HG02943 (cell line): ENCODE data around the gene DCST2.
A peak's percentile ranks its signal among the peaks of the same experiment; 100 is the strongest.
"Not testable (repeated sequence)": the region's sequence is repeated elsewhere in the genome, so short reads cannot be mapped to it uniquely, and the experiment has no call there.

Experiments
- ATAC-seq: cut with Tn5 transposase; IDR thresholded peaks from one replicate; pipeline ENCODE4 v1.9.1; 2021; ENCODE audit warnings: mild to moderate bottlenecking, low read depth, moderate library complexity; ENCODE audit not compliant: unreplicated experiment

The DCST2 gene

GRCh38 chr1:154987326-154987725 lies 46.3 kb downstream of the DCST2 start:
- ATAC-seq = no peak

DNA sequence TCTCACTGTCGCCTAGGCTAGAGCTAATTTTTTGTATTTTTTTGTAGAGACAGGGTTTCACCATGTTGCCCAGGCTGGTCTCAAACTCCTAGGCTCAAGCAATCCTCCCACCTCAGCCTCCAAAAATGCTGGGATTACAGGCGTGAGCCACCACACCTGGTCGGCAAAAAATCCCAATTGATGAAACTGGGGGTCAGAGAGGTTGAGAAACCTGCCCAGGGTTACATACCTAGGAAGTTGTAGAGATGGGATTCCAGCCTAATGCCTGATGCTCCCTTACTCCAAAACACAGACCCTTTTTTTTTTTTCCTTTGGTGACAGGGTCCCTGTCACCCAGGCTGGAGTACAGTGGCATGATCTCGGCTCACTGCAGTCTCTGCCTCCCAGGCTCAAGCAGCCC lies 46.8 kb downstream of the DCST2 start:
- ATAC-seq = not testable (repeated sequence)

DNA sequence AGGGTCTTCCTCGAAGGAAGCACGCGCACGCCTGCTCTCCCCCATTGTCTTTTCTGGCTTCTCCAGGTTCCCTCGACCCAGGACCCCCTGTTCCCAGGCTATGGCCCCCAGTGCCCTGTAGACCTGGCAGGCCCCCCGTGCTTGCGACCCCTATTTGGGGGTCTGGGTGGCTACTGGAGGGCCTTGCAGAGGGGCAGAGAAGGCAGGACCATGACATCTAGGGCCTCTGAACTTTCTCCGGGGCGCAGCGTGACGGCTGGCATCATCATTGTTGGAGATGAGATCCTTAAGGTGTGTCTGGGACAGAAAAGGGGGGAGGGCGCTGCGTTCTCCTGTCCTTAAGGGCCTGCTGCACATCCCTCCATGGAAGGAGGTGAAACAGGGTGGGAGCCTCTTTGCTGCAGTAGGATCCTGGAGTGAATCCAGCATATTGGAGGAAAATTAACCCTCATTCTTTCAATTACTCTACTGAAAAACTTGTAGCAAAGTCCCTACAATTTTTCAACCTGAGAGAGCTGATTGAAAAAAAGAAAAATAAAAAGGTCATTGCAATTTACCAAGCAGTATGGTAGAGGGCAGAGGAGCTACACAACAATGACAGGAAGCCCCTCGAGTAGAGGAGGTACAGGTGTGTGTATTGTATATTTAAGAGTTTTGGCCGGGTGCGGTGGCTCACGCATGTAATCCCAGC lies 49.7 kb downstream of the DCST2 start:
- no peak for ATAC-seq

GRCh38 chr1:154982897-154983648 lies 50.5 kb downstream of the DCST2 start, which contains the start of gene FLAD1:
FLAD1 (plus strand) TSS chr1:154983344; CDS start chr1:154983695, 351 bp downstream.
- peak; percentile 97 for ATAC-seq

DNA sequence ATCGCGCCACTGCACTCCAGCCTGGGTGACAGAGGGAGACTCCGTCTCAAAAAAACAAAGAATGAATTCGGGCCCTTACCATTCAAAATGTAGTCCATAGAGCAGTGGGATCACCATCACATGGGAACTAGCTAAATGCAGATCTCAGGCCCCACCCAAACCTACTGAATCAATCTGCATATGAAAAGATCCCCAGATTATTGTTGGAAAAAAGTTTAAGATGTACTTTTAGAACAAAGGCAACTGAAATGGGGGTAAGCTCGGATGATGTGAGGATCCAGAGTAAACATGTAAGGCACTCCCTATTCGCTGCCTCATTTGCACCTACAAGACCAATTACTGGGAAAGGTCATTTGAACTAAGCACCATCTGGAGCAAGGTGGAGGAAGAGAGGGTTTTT lies 51.2 kb downstream of the DCST2 start:
- ATAC-seq = no peak

DNA sequence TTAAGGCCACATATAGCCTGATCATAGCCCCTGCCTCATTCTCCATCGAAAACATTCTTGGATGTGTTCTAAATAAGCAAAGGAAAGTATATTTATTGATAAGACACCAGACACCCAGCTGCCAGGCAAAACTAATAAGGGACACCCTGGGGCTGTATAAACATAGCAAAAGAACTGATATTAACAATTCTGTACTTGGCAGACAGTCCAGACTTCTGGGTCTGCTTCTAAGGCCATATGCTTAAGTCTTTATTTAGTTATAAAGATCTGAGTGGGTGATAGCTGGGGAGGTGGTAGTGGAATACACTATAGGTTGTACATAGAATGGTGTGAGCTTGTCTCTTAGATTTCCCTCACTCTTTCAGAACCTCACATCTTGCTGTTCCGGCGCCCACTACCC lies 55.2 kb downstream of the DCST2 start:
- ATAC-seq = no peak

- ATAC-seq = not testable (repeated sequence)
These were observed 55.8 kb downstream of the DCST2 start for GRCh38 chr1:154977762-154978161.

DNA sequence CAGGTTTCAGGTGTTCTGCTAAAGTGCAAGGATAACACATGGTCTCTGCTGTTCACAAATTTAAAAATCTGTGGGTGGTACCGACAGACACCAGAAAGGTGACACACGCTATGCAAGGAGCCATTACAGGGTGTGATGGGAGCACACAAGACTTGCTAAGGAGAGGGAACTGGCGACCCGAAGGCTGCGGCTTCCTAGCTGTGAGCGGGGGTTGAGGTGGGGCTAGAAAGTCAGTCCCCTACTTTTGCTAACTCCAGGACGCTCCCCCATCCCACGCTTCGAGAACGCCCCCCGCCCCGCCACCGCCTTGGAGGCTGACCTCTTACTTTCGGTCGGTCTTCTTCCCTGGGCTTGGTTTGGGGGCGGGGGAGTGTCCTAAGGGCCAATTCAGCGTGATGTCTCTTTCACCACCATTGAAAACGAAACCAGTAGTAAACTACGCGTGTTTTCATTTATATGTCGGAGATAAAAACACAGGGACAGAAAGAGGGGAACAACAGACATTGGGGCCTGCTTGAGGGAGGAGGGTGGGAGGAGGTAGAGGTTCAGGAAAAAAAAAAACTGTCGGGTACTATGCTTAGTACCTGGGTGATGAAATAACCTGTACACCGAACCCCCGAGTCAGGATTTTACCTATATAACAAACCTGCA lies 58.0 kb downstream of the DCST2 start:
- no peak for ATAC-seq

DNA sequence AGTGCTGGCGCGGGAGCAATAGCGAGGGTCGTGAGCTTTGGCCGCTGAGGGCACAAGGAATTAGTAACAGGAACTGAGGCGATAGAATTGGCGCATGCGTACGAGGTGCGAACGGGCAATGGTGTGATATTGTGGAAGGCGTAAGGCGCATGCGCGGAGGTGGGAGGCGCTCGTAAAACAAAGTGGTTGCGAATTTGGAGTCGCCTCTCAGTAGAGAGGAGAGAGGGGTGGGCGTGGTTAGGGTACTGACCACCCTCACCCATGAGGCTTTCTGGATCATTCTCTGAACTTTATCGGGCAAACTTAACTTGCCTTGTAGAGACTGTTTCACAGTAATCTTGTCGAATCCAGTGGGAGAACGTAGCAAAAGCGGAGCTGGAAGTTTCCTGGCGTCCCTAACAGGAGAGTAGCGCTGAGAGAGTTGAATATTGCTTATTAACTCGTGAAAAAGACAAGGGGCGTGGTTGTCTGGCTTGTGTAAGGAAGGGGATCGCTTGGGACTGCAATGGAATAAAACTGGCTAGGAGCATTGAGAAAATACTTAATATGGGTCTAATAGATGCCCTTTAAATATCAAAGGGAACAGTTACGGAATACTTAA lies 58.7 kb downstream of the DCST2 start:
- peak; percentile 52 for ATAC-seq

DNA sequence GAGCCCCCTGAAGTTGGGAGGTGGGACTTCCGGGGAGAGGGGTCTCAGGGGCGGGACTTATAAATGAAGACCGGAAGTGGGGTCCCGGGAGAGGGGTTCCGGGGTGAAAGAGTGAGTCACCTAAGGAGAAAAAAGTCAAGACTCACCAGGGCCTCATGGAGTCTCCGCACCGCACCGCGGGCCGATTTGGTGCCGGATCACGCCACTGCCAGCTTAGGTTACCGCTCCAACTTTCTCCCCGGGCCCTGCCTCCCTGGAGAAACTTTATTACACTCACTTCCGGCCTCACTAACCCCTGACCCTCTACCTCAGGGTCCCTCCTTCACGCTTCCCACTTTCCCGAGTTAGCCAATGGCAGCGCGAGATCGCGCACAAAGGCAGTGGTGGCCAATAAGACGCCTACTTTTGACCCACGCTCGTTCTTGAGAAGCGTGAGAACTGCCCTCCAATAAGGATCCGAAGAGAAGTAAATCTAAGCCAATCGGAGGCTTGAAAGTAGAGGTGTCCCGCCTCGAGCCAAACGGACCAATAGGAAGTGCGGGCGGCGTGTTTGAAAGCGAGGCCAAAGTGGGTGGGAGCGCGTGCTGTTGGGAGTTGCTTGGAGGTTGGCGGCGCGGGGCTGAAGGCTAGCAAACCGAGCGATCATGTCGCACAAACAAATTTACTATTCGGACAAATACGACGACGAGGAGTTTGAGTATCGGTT lies 59.3 kb downstream of the DCST2 start, which contains the start of gene CKS1B:
Gene CKS1B (plus strand): TSS at position 580 of the 706 bp plus-strand sequence. CDS start 65 bp downstream, at position 645.
- peak; percentile 77 for ATAC-seq

GRCh38 chr1:154973344-154974101 lies 60.1 kb downstream of the DCST2 start:
- ATAC-seq = peak; percentile 22

- no peak for ATAC-seq
These were observed 60.9 kb downstream of the DCST2 start for GRCh38 chr1:154972517-154973343.

GRCh38 chr1:154972213-154972516 lies 61.4 kb downstream of the DCST2 start:
- no peak for ATAC-seq

DNA sequence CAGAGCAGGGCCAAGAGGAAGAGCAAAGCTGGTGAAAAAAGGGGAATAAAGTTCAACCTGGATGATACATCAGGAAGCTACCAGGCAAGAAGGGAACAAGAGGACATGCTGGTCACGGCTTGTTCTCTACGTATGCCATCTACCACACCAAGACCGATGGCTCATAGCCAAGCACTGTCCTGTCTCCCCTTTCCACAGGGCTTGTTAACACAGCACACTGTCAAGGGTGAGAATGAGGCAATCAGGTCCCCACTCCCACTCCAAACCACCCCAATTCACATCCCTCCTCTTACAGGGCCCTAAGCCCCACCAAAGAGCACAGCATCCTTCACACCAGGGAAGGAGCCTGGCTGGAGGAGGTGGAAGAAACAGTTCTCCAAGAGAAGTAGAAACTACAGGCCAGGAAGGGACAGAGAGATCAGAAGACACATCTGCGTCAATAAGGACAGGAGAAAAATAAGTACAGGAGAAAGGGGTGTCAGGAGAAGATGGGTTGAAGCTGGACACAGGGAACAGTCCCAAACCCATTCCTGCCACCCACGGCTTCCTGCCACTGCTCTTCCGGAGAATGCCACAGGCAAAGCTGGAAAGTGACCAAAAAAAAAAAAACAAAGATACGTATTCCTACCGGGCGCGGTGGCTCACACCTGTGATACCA lies 62.1 kb downstream of the DCST2 start:
- ATAC-seq = no peak

DNA sequence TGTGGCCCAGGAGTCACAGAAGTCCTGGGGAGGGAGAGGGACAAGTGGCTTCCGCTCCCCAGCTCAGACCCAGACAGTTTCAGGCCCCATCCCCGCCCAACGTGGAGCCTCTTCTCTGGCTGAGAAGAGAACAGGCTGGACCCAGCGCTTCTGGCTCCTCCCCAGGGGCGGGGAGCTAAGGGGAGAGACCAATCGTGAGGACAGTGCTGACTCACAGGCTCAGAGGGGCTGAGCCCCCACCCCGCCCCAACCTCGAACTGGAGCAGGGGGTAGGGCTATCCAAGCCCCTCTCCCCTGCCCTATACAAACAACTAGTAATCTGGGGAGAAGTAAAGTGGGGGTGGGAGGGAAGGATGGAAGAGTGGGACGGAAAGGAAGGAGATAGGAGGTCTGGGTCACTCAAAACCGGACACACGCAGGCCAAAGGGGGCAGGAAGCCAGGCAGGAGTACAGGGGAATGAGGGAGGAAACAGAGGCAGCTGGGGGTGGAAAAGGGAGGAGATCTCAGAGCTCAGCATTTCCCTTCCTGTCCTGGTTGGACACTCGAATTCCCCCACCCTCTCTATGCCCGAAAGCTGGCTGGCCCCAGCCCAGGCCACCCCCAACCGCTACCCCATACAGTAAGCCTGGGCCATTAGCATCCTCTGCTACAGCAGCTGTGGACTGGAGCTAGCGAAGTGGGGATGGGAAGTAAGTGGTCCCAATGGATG lies 62.8 kb downstream of the DCST2 start, which contains the start of gene SHC1:
Gene SHC1 (minus strand): TSS at position 117 of the 710 bp plus-strand sequence. CDS start 221 bp downstream, outside the sequence.
- no peak for ATAC-seq

GRCh38 chr1:154969860-154970452 lies 63.6 kb downstream of the DCST2 start:
- no peak for ATAC-seq

DNA sequence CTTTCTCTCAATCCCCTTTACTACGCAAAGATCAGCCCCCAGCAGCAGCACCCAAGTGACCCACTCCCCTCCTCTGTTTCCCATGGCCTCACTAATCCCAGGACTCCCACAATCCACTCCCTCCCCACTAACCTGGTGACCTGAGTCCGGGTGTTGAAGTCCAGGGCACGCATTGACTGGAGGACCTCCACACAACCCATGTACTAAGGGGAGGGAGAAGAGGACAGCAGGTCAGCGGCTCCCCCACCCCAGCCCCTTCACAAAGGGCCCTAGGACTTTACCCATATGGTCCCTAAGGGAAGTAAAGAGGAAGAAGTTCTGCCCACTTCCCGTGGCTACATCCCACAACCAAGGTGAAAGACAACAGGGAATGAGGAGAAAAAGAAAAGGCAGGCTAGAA lies 64.3 kb downstream of the DCST2 start:
- no peak for ATAC-seq
